Trophoblast cell (in vitro differentiated cells and primary cell): Measurements from ENCODE around the gene IL6.
A peak's percentile ranks its signal among the peaks of the same experiment; 100 is the strongest.
"Not testable (repeated sequence)": the region's sequence is repeated elsewhere in the genome, so short reads cannot be mapped to it uniquely, and the experiment has no call there.

ENCODE experiments used
- DNase-seq, 2 donors: peaks; one replicate each; pipeline ENCODE4 v3.0.0-alpha.2; 2016
- H2AFZ ChIP-seq: 2 replicates; pipeline ENCODE4 v1.6.1; 2013; ENCODE audit warnings: low read length, moderate library complexity, mild to moderate bottlenecking; ENCODE audit not compliant: insufficient read depth, poor library complexity
- H2AK5ac ChIP-seq: 2 replicates; pipeline ENCODE4 v1.6.1; 2013; ENCODE audit warnings: mild to moderate bottlenecking, low read length
- H2BK120ac ChIP-seq: 2 replicates; pipeline ENCODE4 v1.6.1; 2013; ENCODE audit warnings: low read length, mild to moderate bottlenecking, moderate library complexity; ENCODE audit not compliant: insufficient read depth, poor library complexity
- H2BK12ac ChIP-seq: 2 replicates; pipeline ENCODE4 v1.6.1; 2013; ENCODE audit warnings: mild to moderate bottlenecking, low read length, moderate library complexity
- H2BK5ac ChIP-seq: 2 replicates; pipeline ENCODE4 v1.6.1; 2013; ENCODE audit warnings: low read length, low read depth, moderate library complexity, mild to moderate bottlenecking; ENCODE audit not compliant: poor library complexity
- H3K14ac ChIP-seq: 2 replicates; pipeline ENCODE4 v1.6.1; 2013; ENCODE audit warnings: mild to moderate bottlenecking, low read length
- H3K18ac ChIP-seq: 2 replicates; pipeline ENCODE4 v1.6.1; 2013; ENCODE audit warnings: mild to moderate bottlenecking, low read length
- H3K23ac ChIP-seq: 2 replicates; pipeline ENCODE4 v1.6.1; 2013; ENCODE audit warnings: low read length
- H3K27ac ChIP-seq: 2 replicates; pipeline ENCODE4 v1.5.1; 2013; ENCODE audit warnings: low read depth, mild to moderate bottlenecking, inconsistent platforms, low read length, moderate library complexity
- H3K27me3 ChIP-seq: 2 replicates; pipeline ENCODE4 v1.6.1; 2013; ENCODE audit warnings: inconsistent platforms, mild to moderate bottlenecking, low read length, moderate library complexity; ENCODE audit not compliant: insufficient read depth
- H3K36me3 ChIP-seq, 2 experiments: 1 replicate in 1 of 2; 2 replicates in 1 of 2; pipeline ENCODE4 v1.6.1; 2013; ENCODE audit warnings: low read length in 2 of 2, mild to moderate bottlenecking in 2 of 2, moderate library complexity in 1 of 2; ENCODE audit not compliant: insufficient read depth in 2 of 2, control insufficient read depth in 1 of 2
- H3K4ac ChIP-seq: 2 replicates; pipeline ENCODE4 v1.6.1; 2013; ENCODE audit warnings: low read depth, mild to moderate bottlenecking, low read length, moderate library complexity
- H3K4me1 ChIP-seq, 2 experiments: 1 replicate in 1 of 2; 2 replicates in 1 of 2; pipeline ENCODE4 v1.6.1; 2013; ENCODE audit warnings: low read length in 2 of 2, mild to moderate bottlenecking in 2 of 2, moderate library complexity in 1 of 2; ENCODE audit not compliant: insufficient read depth in 2 of 2, control insufficient read depth in 1 of 2
- H3K4me2 ChIP-seq: 2 replicates; pipeline ENCODE4 v1.6.1; 2013; ENCODE audit warnings: inconsistent platforms, mild to moderate bottlenecking, low read length, moderate library complexity
- H3K4me3 ChIP-seq: 2 replicates; pipeline ENCODE4 v1.5.1; 2013; ENCODE audit warnings: mild to moderate bottlenecking, low read depth, low read length, inconsistent platforms
- H3K79me1 ChIP-seq: one replicate; pipeline ENCODE4 v1.6.1; 2013; ENCODE audit warnings: low read length
- H3K79me2 ChIP-seq: 2 replicates; pipeline ENCODE4 v1.6.1; 2013; ENCODE audit warnings: low read length, mild to moderate bottlenecking; ENCODE audit not compliant: control insufficient read depth, insufficient read depth, poor library complexity
- H3K9ac ChIP-seq: 2 replicates; pipeline ENCODE4 v1.6.1; 2013; ENCODE audit warnings: mild to moderate bottlenecking, low read length
- H3K9me3 ChIP-seq: 2 replicates; pipeline ENCODE4 v1.6.1; 2013; ENCODE audit warnings: low read depth, mild to moderate bottlenecking, control low read depth, inconsistent platforms, low read length; ENCODE audit not compliant: insufficient read depth
- H4K12ac ChIP-seq: 2 replicates; pipeline ENCODE4 v1.6.1; 2013; ENCODE audit warnings: low read depth, mild to moderate bottlenecking, low read length, moderate library complexity
- H4K8ac ChIP-seq: 2 replicates; pipeline ENCODE4 v1.6.1; 2013; ENCODE audit warnings: low read depth, mild to moderate bottlenecking, low read length, moderate library complexity
- H4K91ac ChIP-seq: one replicate; pipeline ENCODE4 v1.6.1; 2013; ENCODE audit warnings: low read depth, mild to moderate bottlenecking, low read length, moderate library complexity
- WGBS: extraction: QIAGEN DNeasy Blood & Tissue Kit; methylation state at CpG from one replicate; pipeline ENCODE4 v1.1.7; 2013; ENCODE audit warnings: missing lambda C conversion rate; ENCODE audit not compliant: insufficient read length, insufficient coverage; ENCODE audit errors: extremely low coverage; 5-methylcytosine and 5-hydroxymethylcytosine counted together

The IL6 gene

GRCh38 chr7:22708677-22709061 is 18.3 kb upstream of the IL6 start:
- not testable (repeated sequence) for H4K8ac ChIP-seq, H3K4me1 ChIP-seq, H3K4ac ChIP-seq, H3K9me3 ChIP-seq, H3K4me2 ChIP-seq, H4K91ac ChIP-seq, H3K27ac ChIP-seq, H2AK5ac ChIP-seq, H2AFZ ChIP-seq, H3K9ac ChIP-seq, H3K27me3 ChIP-seq, H3K4me3 ChIP-seq, DNase-seq, H3K36me3 ChIP-seq, H2BK12ac ChIP-seq, H3K79me2 ChIP-seq, H3K79me1 ChIP-seq, H4K12ac ChIP-seq, H3K14ac ChIP-seq, H2BK120ac ChIP-seq, H3K18ac ChIP-seq, H3K23ac ChIP-seq
- H2BK5ac ChIP-seq = peak overlapping the region; percentile 44
- no CpG with 5 or more reads among the region's 9 CpGs for WGBS

- not testable (repeated sequence) for H2BK12ac ChIP-seq, H3K79me2 ChIP-seq, H3K9me3 ChIP-seq, H2AFZ ChIP-seq, H3K36me3 ChIP-seq, H3K9ac ChIP-seq, H2BK120ac ChIP-seq, H2AK5ac ChIP-seq, H3K79me1 ChIP-seq, H3K4me3 ChIP-seq, H3K4ac ChIP-seq, H3K4me1 ChIP-seq, H3K4me2 ChIP-seq, H3K18ac ChIP-seq, H3K23ac ChIP-seq, H3K27me3 ChIP-seq, DNase-seq
- Histone ChIP-seq H3K14ac (peak overlapping the region; percentile 6), H4K12ac (peak overlapping the region; percentile 19), H4K91ac (peak overlapping the region; percentile 58), H3K27ac (peak overlapping the region; percentile 20), H4K8ac (peak overlapping the region; percentile 30), H2BK5ac (peak overlapping the region; percentile 4)
- WGBS = no CpG with 5 or more reads among the region's 14 CpGs
These were observed 17.8 kb upstream of the IL6 start for GRCh38 chr7:22709062-22709829.

GRCh38 chr7:22709857-22710256 is 17.1 kb upstream of the IL6 start:
- peak overlapping the region; percentile 6 for H3K14ac ChIP-seq
- no peak overlapping the region for H3K23ac ChIP-seq
- H3K9ac ChIP-seq = no peak overlapping the region
- H2AFZ ChIP-seq = no peak overlapping the region
- no peak overlapping the region for H2BK12ac ChIP-seq
- H3K9me3 ChIP-seq = no peaks in the 10 kb centered on the region
- H3K27me3 ChIP-seq = no peaks in the 10 kb centered on the region
- peaks cover 4% of the 10 kb centered on the region for H3K79me1 ChIP-seq
- H3K4me3 ChIP-seq = no peak overlapping the region
- H4K91ac ChIP-seq = peak overlapping the region; percentile 58
- H3K4ac ChIP-seq = no peak overlapping the region
- H3K18ac ChIP-seq = no peak overlapping the region
- DNase-seq = no peak
- peak overlapping the region; percentile 30 for H4K8ac ChIP-seq
- H4K12ac ChIP-seq = no peak overlapping the region
- H2BK5ac ChIP-seq = no peak overlapping the region
- H2AK5ac ChIP-seq = no peak overlapping the region
- no CpG with 5 or more reads among the region's 4 CpGs for WGBS
- no peaks in the 10 kb centered on the region for H3K79me2 ChIP-seq
- H3K36me3 ChIP-seq = no peaks in the 10 kb centered on the region
- H3K4me2 ChIP-seq = no peak overlapping the region
- H2BK120ac ChIP-seq = no peak overlapping the region
- H3K4me1 ChIP-seq = peaks cover 6% of the 10 kb centered on the region in 2 experiments
- peak overlapping the region; percentile 20 for H3K27ac ChIP-seq

- Histone ChIP-seq H3K9ac (no peak overlapping the region), H4K91ac (no peak overlapping the region), H3K14ac (no peak overlapping the region), H2AK5ac (no peak overlapping the region), H3K4me2 (no peak overlapping the region), H3K79me2 (no peaks in the 10 kb centered on the region), H2AFZ (no peak overlapping the region), H3K9me3 (no peaks in the 10 kb centered on the region), H4K8ac (no peak overlapping the region), H3K23ac (no peak overlapping the region), H3K27me3 (no peaks in the 10 kb centered on the region), H3K36me3 (no peaks in the 10 kb centered on the region), H2BK12ac (no peak overlapping the region), H2BK5ac (no peak overlapping the region), H3K4ac (no peak overlapping the region), H3K18ac (no peak overlapping the region), H3K79me1 (peaks cover 4% of the 10 kb centered on the region), H2BK120ac (no peak overlapping the region), H3K4me1 (peaks cover 6% of the 10 kb centered on the region in 2 experiments), H3K27ac (no peak overlapping the region), H4K12ac (no peak overlapping the region), H3K4me3 (no peak overlapping the region)
- no CpG with 5 or more reads among the region's 1 CpG for WGBS
- no peak for DNase-seq
These were observed 14.0 kb upstream of the IL6 start for GRCh38 chr7:22712999-22713398.
